Suprapubic skin (tissue), 3 donors: ENCODE measurements around the gene FAM241A.

Experiments used
- CTCF ChIP-seq, 2 donors: fragments of 200-600 bp in 1 of 2; fragments of 450-650 bp in 1 of 2; sonication (generic) in 1 of 2; IDR thresholded peaks; one replicate each; pipeline ENCODE4 v1.5.1; 2016 to 2019; ENCODE audit warnings: antibody characterized with exemption in 2 of 2, mild to moderate bottlenecking in 1 of 2, moderate library complexity in 1 of 2
- POLR2AphosphoS5 ChIP-seq, 3 donors: sonication (generic); formaldehyde crosslinking; IDR thresholded peaks; one replicate each; pipeline ENCODE4 v1.6.1; 2017; ENCODE audit warnings: antibody characterized with exemption in 3 of 3

DNA sequence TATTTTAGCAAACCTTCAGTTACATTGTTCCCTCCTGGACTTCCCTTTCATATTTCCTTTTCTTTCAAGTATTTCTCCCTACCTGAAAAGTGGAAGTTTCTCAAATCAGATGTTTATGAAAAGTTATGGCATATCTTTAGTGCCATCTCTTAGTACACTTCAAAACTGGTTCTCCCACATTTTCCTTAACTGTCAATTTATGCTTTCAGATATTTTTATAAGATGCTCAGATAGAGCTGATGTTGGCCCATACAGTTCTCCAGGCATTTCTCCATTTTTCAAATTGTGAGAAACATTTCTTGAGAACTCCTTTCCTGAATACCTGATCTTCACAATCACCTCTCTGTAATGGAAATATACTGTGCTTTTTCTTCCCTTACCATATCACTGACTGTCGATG lies 53.8 kb downstream of the FAM241A start:
- no peak for TF ChIP-seq CTCF (IDR thresholded peaks at IDR 0.05)
- TF ChIP-seq POLR2AphosphoS5 (IDR thresholded peaks at IDR 0.05), result no peak
